Measurements from ENCODE around the gene ERC1.
A peak's percentile ranks its signal among the peaks of the same experiment; 100 is the strongest.

Gene ERC1

GRCh38 chr12:1184402-1184801 lies 193.4 kb downstream of the ERC1 start:
- Histone ChIP-seq H3K79me2 (ENCODE audit: insufficient read depth, low read depth) (peaks cover 5% of the 10 kb centered on the region; the same call in 1 of the 2 replicates), H2AFZ (ENCODE audit: low read depth) (no peak overlapping the region), H4K20me1 (ENCODE audit: insufficient read depth) (no peaks in the 10 kb centered on the region), H3K4me1 (ENCODE audit: low read depth, poor library complexity, severe bottlenecking) (peaks cover 83% of the 10 kb centered on the region), H3K9ac (peak overlapping the region; percentile 35; the same call in 1 of the 2 replicates), H3K4me2 (peak overlapping the region; percentile 67), H3K27me3 (ENCODE audit: insufficient read depth, low read depth) (no peaks in the 10 kb centered on the region), H3K27ac (peak overlapping the region; percentile 94), H3K4me3 (IDR thresholded peaks at IDR 0.05; ENCODE audit: insufficient read depth, low read depth, low read length) (no peak overlapping the region), H3K36me3 (ENCODE audit: insufficient read depth) (no peaks in the 10 kb centered on the region)
- TF ChIP-seq CTCF (conservative IDR thresholded peaks at IDR 0.05; ENCODE audit: low read depth, low read length): 0 out of 2 replicates have a peak, but pooled peaks have one; percentile 2

- Histone ChIP-seq H3K4me1 (ENCODE audit: low read depth, poor library complexity, severe bottlenecking) (peaks cover 82% of the 10 kb centered on the region), H3K4me3 (IDR thresholded peaks at IDR 0.05; ENCODE audit: insufficient read depth, low read depth, low read length) (no peak overlapping the region), H3K27me3 (ENCODE audit: insufficient read depth, low read depth) (no peaks in the 10 kb centered on the region), H3K4me2 (peak overlapping the region; percentile 67), H4K20me1 (ENCODE audit: insufficient read depth) (no peaks in the 10 kb centered on the region), H2AFZ (ENCODE audit: low read depth) (no peak overlapping the region), H3K36me3 (ENCODE audit: insufficient read depth) (no peaks in the 10 kb centered on the region), H3K27ac (peak overlapping the region; percentile 94), H3K9ac (peak overlapping the region; percentile 35), H3K79me2 (ENCODE audit: insufficient read depth, low read depth) (peaks cover 5% of the 10 kb centered on the region; the same call in 1 of the 2 replicates)
- no peak for TF ChIP-seq CTCF (conservative IDR thresholded peaks at IDR 0.05; ENCODE audit: low read depth, low read length)
These were observed 194.6 kb downstream of the ERC1 start for GRCh38 chr12:1185460-1186182.

DNA sequence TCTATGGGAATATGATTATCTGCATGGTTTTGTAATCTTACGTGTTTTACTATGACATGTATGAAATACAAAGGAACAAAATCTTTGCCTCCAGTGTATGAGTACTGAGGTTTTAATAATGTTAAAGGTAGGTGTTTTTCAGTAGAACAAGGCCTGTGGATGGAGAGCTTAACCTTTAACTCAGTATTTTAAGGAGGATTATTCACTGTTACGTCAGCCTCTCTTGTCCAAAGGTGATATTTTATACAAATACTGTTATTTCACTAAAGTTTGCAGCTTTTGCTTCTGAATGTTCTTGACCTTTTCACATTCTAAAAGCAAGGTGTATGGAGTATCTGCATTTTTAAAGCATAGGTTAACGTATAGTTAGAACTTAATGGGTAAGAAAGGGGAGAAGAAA lies 195.3 kb downstream of the ERC1 start:
- Histone ChIP-seq H3K27me3 (ENCODE audit: insufficient read depth, low read depth) (no peaks in the 10 kb centered on the region), H3K4me3 (IDR thresholded peaks at IDR 0.05; ENCODE audit: insufficient read depth, low read depth, low read length) (no peak overlapping the region), H2AFZ (ENCODE audit: low read depth) (no peak overlapping the region), H3K4me1 (ENCODE audit: low read depth, poor library complexity, severe bottlenecking) (peaks cover 85% of the 10 kb centered on the region), H3K27ac (peak overlapping the region; percentile 94), H3K9ac (peak overlapping the region; percentile 35; the same call in 1 of the 2 replicates), H3K36me3 (ENCODE audit: insufficient read depth) (no peaks in the 10 kb centered on the region), H3K79me2 (ENCODE audit: insufficient read depth, low read depth) (peaks cover 5% of the 10 kb centered on the region; the same call in 1 of the 2 replicates), H4K20me1 (ENCODE audit: insufficient read depth) (no peaks in the 10 kb centered on the region), H3K4me2 (peak overlapping the region; percentile 67)
- TF ChIP-seq CTCF (conservative IDR thresholded peaks at IDR 0.05; ENCODE audit: low read depth, low read length): no peak

GRCh38 chr12:1188016-1188415 lies 197.0 kb downstream of the ERC1 start:
- no peaks in the 10 kb centered on the region for H3K36me3 ChIP-seq (ENCODE audit: insufficient read depth)
- no peak overlapping the region for H2AFZ ChIP-seq (ENCODE audit: low read depth)
- peaks cover 84% of the 10 kb centered on the region for H3K4me1 ChIP-seq (ENCODE audit: low read depth, poor library complexity, severe bottlenecking)
- H3K27ac ChIP-seq: no peak overlapping the region
- no peak overlapping the region for H3K4me3 ChIP-seq (IDR thresholded peaks at IDR 0.05; ENCODE audit: insufficient read depth, low read depth, low read length)
- no peaks in the 10 kb centered on the region for H4K20me1 ChIP-seq (ENCODE audit: insufficient read depth)
- TF ChIP-seq CTCF (conservative IDR thresholded peaks at IDR 0.05; ENCODE audit: low read depth, low read length): no peak
- H3K4me2 ChIP-seq: peak overlapping the region; percentile 2; the same call in 1 of the 2 replicates
- H3K27me3 ChIP-seq (ENCODE audit: insufficient read depth, low read depth): no peaks in the 10 kb centered on the region
- H3K79me2 ChIP-seq (ENCODE audit: insufficient read depth, low read depth): no peaks in the 10 kb centered on the region; the same call in 1 of the 2 replicates
- no peak overlapping the region for H3K9ac ChIP-seq
